ENCODE measurements around the gene WDR91. TPM values are rescaled to one million over a fixed set of nuclear protein-coding genes. Genes with fewer than 3 reads are reported as not detected.

Gene WDR91
- total RNA-seq, 4 donors from 2014 or later, result 18.7 to 37.1 (median 30.0) TPM

- ATAC-seq, result no peak
- Histone ChIP-seq H3K4me1 (peaks cover 3 to 80% (median 31%) of the 10 kb centered on the region in 3 donors), H3K27me3 (no peaks in the 10 kb centered on the region), H3K9me3 (no peaks in the 10 kb centered on the region), H3K36me3 (peaks cover 0 to 52% of the 10 kb centered on the region in 2 donors), H3K4me3 (no peak overlapping the region), H3K27ac (peak overlapping the region in 3 of 4 donors; percentile 93 to 98 (median 94))
- no peak for TF ChIP-seq EP300 (IDR thresholded peaks at IDR 0.05)
- TF ChIP-seq POLR2A (IDR thresholded peaks at IDR 0.05), result no peak
- TF ChIP-seq CTCF (IDR thresholded peaks at IDR 0.05), result no peak
- no peak for TF ChIP-seq POLR2AphosphoS5 (IDR thresholded peaks at IDR 0.05)
- WGBS, 2 donors (ENCODE audit: low coverage in 1 of 2), result 82% methylated on average over 7 of the region's 13 CpGs; no CpG with 5 or more reads in 1 of the 2 donors
These were observed 42.7 kb downstream of the WDR91 start for GRCh38 chr7:135168489-135169140.

- WGBS, 2 donors (ENCODE audit: low coverage in 1 of 2), result 18% methylated on average over 5 of the region's 9 CpGs; no CpG with 5 or more reads in 1 of the 2 donors
- Histone ChIP-seq H3K4me3 (no peak overlapping the region), H3K9me3 (no peaks in the 10 kb centered on the region), H3K36me3 (peaks cover 0 to 54% of the 10 kb centered on the region in 2 donors), H3K27me3 (no peaks in the 10 kb centered on the region), H3K27ac (peak overlapping the region in 3 of 4 donors; percentile 93 to 98 (median 94)), H3K4me1 (peaks cover 3 to 80% (median 31%) of the 10 kb centered on the region in 3 donors)
- ATAC-seq, result no peak
- TF ChIP-seq EP300 (IDR thresholded peaks at IDR 0.05) (no peak), POLR2A (IDR thresholded peaks at IDR 0.05) (no peak), POLR2AphosphoS5 (IDR thresholded peaks at IDR 0.05) (no peak), CTCF (IDR thresholded peaks at IDR 0.05) (no peak)
These were observed 43.3 kb downstream of the WDR91 start for GRCh38 chr7:135168001-135168400.

- Histone ChIP-seq H3K9me3 (no peaks in the 10 kb centered on the region), H3K27ac (peak overlapping the region in 3 of 4 donors; percentile 93 to 98 (median 94)), H3K4me3 (no peak overlapping the region), H3K4me1 (peaks cover 3 to 80% (median 31%) of the 10 kb centered on the region in 3 donors), H3K27me3 (no peaks in the 10 kb centered on the region), H3K36me3 (peaks cover 0 to 54% of the 10 kb centered on the region in 2 donors)
- no peak for TF ChIP-seq CTCF (IDR thresholded peaks at IDR 0.05)
- TF ChIP-seq POLR2A (IDR thresholded peaks at IDR 0.05), result no peak
- no peak for TF ChIP-seq POLR2AphosphoS5 (IDR thresholded peaks at IDR 0.05)
- no peak for TF ChIP-seq EP300 (IDR thresholded peaks at IDR 0.05)
- 64 to 82% methylated on average over 3 to 6 of the region's 12 CpGs for WGBS, 2 donors (ENCODE audit: low coverage in 1 of 2)
- ATAC-seq, result no peak
These were observed 43.9 kb downstream of the WDR91 start for GRCh38 chr7:135167365-135167917.

- peaks cover 0 to 54% of the 10 kb centered on the region in 2 donors for H3K36me3 ChIP-seq
- no peak for ATAC-seq
- TF ChIP-seq CTCF (IDR thresholded peaks at IDR 0.05) (no peak), EP300 (IDR thresholded peaks at IDR 0.05) (no peak), POLR2A (IDR thresholded peaks at IDR 0.05) (no peak), POLR2AphosphoS5 (IDR thresholded peaks at IDR 0.05) (no peak)
- H3K4me3 ChIP-seq, result no peak overlapping the region
- WGBS, 2 donors (ENCODE audit: low coverage in 1 of 2), result no CpG with 5 or more reads among the region's 18 CpGs
- no peaks in the 10 kb centered on the region for H3K27me3 ChIP-seq
- H3K4me1 ChIP-seq, result peaks cover 3 to 82% (median 26%) of the 10 kb centered on the region in 3 donors
- peak overlapping the region in 3 of 4 donors; percentile 93 to 98 (median 94) for H3K27ac ChIP-seq
- no peaks in the 10 kb centered on the region for H3K9me3 ChIP-seq
These were observed 44.9 kb downstream of the WDR91 start for GRCh38 chr7:135166338-135166990.

All from gastroesophageal sphincter (tissue), 4 donors.